Amygdala (tissue), 56 donors: ENCODE data around the gene MEF2B.

Experiments used
- DNase-seq, 56 donors: peaks; one replicate each; lab custom pipeline; 2025; lab: John Stamatoyannopoulos, UW

Gene MEF2B

GRCh38 chr19:19170053-19170872 is at the start of gene MEF2B:
Gene MEF2B, minus strand, starts transcription at chr19:19170263. Its CDS starts 19,528 bp downstream, at chr19:19150735.
- peak in 36 of 56 donors; percentile 0 to 64 (median 18) for DNase-seq

- DNase-seq, result no peak
These were observed 48.8 kb upstream of the MEF2B start for GRCh38 chr19:19218911-19219310.

GRCh38 chr19:19217099-19217498 is 47.0 kb upstream of the MEF2B start:
- DNase-seq, result no peak

- DNase-seq, result no peak
These were observed 45.7 kb upstream of the MEF2B start for GRCh38 chr19:19215792-19216191.

- DNase-seq, result peak in 1 of 56 donors; percentile 16
These were observed 44.8 kb upstream of the MEF2B start for GRCh38 chr19:19214892-19215291.

GRCh38 chr19:19214159-19214490 is 44.1 kb upstream of the MEF2B start:
- peak in 4 of 56 donors; percentile 18 to 20 (median 20) for DNase-seq

GRCh38 chr19:19213426-19214158 is 43.5 kb upstream of the MEF2B start:
- DNase-seq, result peak in 9 of 56 donors; percentile 12 to 33 (median 19)

- no peak for DNase-seq
These were observed 42.9 kb upstream of the MEF2B start for GRCh38 chr19:19212916-19213315.

GRCh38 chr19:19211499-19212420 is 41.7 kb upstream of the MEF2B start, which contains the start of gene NCAN:
Gene NCAN, plus strand, starts transcription at chr19:19211958. Its CDS starts 4,996 bp downstream, at chr19:19216954.
- peak in 25 of 56 donors; percentile 5 to 61 (median 23) for DNase-seq

GRCh38 chr19:19209372-19209771 is 39.3 kb upstream of the MEF2B start:
- no peak for DNase-seq

GRCh38 chr19:19207637-19208572 is 37.8 kb upstream of the MEF2B start:
- DNase-seq, result peak in 47 of 56 donors; percentile 6 to 80 (median 53)

GRCh38 chr19:19206938-19207337 is 36.9 kb upstream of the MEF2B start:
- no peak for DNase-seq

GRCh38 chr19:19205416-19206410 is 35.6 kb upstream of the MEF2B start:
- DNase-seq, result peak in 46 of 56 donors; percentile 15 to 87 (median 60)

GRCh38 chr19:19204181-19204580 is 34.1 kb upstream of the MEF2B start:
- no peak for DNase-seq

GRCh38 chr19:19203012-19203856 is 33.2 kb upstream of the MEF2B start, which contains the start of gene NR2C2AP:
Gene NR2C2AP, minus strand, starts transcription at chr19:19203414. Its CDS starts 354 bp downstream, at chr19:19203060.
- DNase-seq, result peak in 55 of 56 donors; percentile 21 to 93 (median 80)

GRCh38 chr19:19202707-19203011 is 32.6 kb upstream of the MEF2B start:
- no peak for DNase-seq
